ENCODE measurements around the gene DUOX2.

DNA sequence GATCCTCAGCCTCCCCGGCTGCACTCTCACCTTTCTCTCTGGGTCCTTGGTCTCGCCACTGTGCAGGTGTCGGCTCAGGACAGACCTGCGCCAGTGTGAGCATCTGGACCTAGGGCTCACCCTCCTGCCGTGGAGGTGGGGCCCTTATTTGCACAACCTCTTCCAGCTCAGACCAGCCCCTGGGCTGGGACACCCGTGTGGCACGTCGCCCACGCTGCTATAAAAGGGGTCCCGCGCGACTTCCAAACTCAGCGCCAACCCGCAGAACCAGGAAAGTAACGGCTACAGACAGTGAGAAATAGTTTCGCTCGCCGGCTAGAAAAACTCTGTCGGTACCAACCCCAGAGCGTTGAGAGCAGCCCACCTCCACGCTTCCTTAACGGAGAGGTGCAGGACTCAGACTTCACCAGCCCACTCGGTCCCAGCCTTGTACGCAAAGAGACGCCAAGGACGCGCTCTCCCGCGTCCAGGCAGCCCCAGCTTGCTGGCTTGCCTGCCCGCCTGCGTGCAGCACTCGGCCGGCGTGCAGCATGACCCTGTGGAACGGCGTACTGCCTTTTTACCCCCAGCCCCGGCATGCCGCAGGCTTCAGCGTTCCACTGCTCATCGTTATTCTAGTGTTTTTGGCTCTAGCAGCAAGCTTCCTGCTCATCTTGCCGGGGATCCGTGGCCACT lies at the start of gene DUOX2, which contains the start of gene DUOXA2:
- TF ChIP-seq POLR2A (IDR thresholded peaks at IDR 0.05), result no peak
- TF ChIP-seq, protein P1, sequence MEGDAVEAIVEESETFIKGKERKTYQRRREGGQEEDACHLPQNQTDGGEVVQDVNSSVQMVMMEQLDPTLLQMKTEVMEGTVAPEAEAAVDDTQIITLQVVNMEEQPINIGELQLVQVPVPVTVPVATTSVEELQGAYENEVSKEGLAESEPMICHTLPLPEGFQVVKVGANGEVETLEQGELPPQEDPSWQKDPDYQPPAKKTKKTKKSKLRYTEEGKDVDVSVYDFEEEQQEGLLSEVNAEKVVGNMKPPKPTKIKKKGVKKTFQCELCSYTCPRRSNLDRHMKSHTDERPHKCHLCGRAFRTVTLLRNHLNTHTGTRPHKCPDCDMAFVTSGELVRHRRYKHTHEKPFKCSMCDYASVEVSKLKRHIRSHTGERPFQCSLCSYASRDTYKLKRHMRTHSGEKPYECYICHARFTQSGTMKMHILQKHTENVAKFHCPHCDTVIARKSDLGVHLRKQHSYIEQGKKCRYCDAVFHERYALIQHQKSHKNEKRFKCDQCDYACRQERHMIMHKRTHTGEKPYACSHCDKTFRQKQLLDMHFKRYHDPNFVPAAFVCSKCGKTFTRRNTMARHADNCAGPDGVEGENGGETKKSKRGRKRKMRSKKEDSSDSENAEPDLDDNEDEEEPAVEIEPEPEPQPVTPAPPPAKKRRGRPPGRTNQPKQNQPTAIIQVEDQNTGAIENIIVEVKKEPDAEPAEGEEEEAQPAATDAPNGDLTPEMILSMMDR (IDR thresholded peaks at IDR 0.05), result no peak

All from heart left ventricle (tissue), 13 donors.